SK-N-SH treated with all-trans-retinoic acid at 6 μM for 48 hours (cell line): ENCODE results near the gene ANAPC5.
"Not testable (repeated sequence)": the region's sequence is repeated elsewhere in the genome, so short reads cannot be mapped to it uniquely, and the experiment has no call there.

ENCODE experiments used
- ATAC-seq: fragments of 200-7000 bp; cut with Tn5 transposase; 3 replicates; pipeline ENCODE4 v1.9.1; 2020; ENCODE audit warnings: mild to moderate bottlenecking, moderate library complexity
- ARNTL ChIP-seq: fragments of 450-650 bp; formaldehyde crosslinking; IDR thresholded peaks from 2 replicates; pipeline ENCODE4 v1.5.0; 2020; ENCODE audit warnings: low read depth, mild to moderate bottlenecking, moderate library complexity, borderline replicate concordance
- BACH2 ChIP-seq: fragments of 250-450 bp; sonication (Bioruptor Pico); IDR thresholded peaks from 2 replicates; pipeline ENCODE4 v1.9.0; 2021; ENCODE audit warnings: mild to moderate bottlenecking, borderline replicate concordance
- CSDC2 ChIP-seq: fragments of 250-450 bp; sonication (Bioruptor Pico); IDR thresholded peaks from 2 replicates; pipeline ENCODE4 v1.5.0; 2020; ENCODE audit warnings: mild to moderate bottlenecking, moderate library complexity
- CSRNP3 ChIP-seq: fragments of 250-450 bp; sonication (Bioruptor Pico); IDR thresholded peaks from 2 replicates; pipeline ENCODE4 v1.5.1; 2021; ENCODE audit warnings: mild to moderate bottlenecking, moderate library complexity
- ESRRG ChIP-seq: fragments of 250-450 bp; sonication (Bioruptor Pico); IDR thresholded peaks from 2 replicates; pipeline ENCODE4 v1.6.1; 2021; ENCODE audit warnings: mild to moderate bottlenecking
- ISL1 ChIP-seq: fragments of 250-450 bp; sonication (Bioruptor Pico); IDR thresholded peaks from 2 replicates; pipeline ENCODE4 v2.1.2; 2022; ENCODE audit warnings: mild to moderate bottlenecking, moderate library complexity
- OSR1 ChIP-seq: fragments of 250-450 bp; sonication (Bioruptor Pico); IDR thresholded peaks from 2 replicates; pipeline ENCODE4 v1.8.0; 2022; ENCODE audit warnings: moderate library complexity, mild to moderate bottlenecking, inconsistent platforms
- PATZ1 ChIP-seq: fragments of 250-450 bp; sonication (Bioruptor Pico); IDR thresholded peaks from 2 replicates; pipeline ENCODE4 v1.8.0; 2020; ENCODE audit warnings: mild to moderate bottlenecking, moderate library complexity, borderline replicate concordance
- PPARA ChIP-seq: fragments of 250-450 bp; sonication (Bioruptor Pico); IDR thresholded peaks from 2 replicates; pipeline ENCODE4 v1.5.0; 2020; ENCODE audit warnings: mild to moderate bottlenecking, borderline replicate concordance
- RARB ChIP-seq: fragments of 250-450 bp; sonication (Bioruptor Pico); IDR thresholded peaks from 2 replicates; pipeline ENCODE4 v1.8.0; 2021; ENCODE audit warnings: mild to moderate bottlenecking, moderate library complexity
- SNAI2 ChIP-seq: fragments of 250-450 bp; sonication (Bioruptor Pico); IDR thresholded peaks from 2 replicates; pipeline ENCODE4 v1.5.0; 2020; ENCODE audit warnings: mild to moderate bottlenecking, moderate library complexity
- TCF4 ChIP-seq: fragments of 250-450 bp; sonication (Bioruptor Pico); IDR thresholded peaks from 2 replicates; pipeline ENCODE4 v1.8.0; 2021; ENCODE audit warnings: mild to moderate bottlenecking, moderate library complexity, borderline replicate concordance
- TOX ChIP-seq: fragments of 250-450 bp; sonication (Bioruptor Pico); IDR thresholded peaks from 2 replicates; pipeline ENCODE4 v1.8.0; 2021; ENCODE audit warnings: mild to moderate bottlenecking, moderate library complexity, borderline replicate concordance
- TSHZ2 ChIP-seq: fragments of 250-450 bp; sonication (Bioruptor Pico); IDR thresholded peaks from 2 replicates; pipeline ENCODE4 v1.5.0; 2020; ENCODE audit warnings: mild to moderate bottlenecking, moderate library complexity
- ZC3H10 ChIP-seq: fragments of 250-450 bp; sonication (Bioruptor Pico); IDR thresholded peaks from 2 replicates; pipeline ENCODE4 v1.5.1; 2021; ENCODE audit warnings: mild to moderate bottlenecking, moderate library complexity
- ZFP3 ChIP-seq: fragments of 250-450 bp; sonication (Bioruptor Pico); IDR thresholded peaks from 2 replicates; pipeline ENCODE4 v1.5.0; 2020; ENCODE audit warnings: mild to moderate bottlenecking, moderate library complexity
- ZFP30 ChIP-seq: fragments of 450-650 bp; formaldehyde crosslinking; IDR thresholded peaks from 2 replicates; pipeline ENCODE4 v1.5.0; 2022; ENCODE audit warnings: mild to moderate bottlenecking, moderate library complexity
- ZNF565 ChIP-seq: fragments of 450-650 bp; formaldehyde crosslinking; conservative IDR thresholded peaks from 2 replicates; pipeline ENCODE4 v1.5.0; 2020; ENCODE audit warnings: low read depth, mild to moderate bottlenecking, moderate library complexity
- ZNF70 ChIP-seq: fragments of 450-650 bp; formaldehyde crosslinking; IDR thresholded peaks from 2 replicates; pipeline ENCODE4 v1.5.0; 2020; ENCODE audit warnings: mild to moderate bottlenecking, moderate library complexity
- ZNF8 ChIP-seq: fragments of 450-650 bp; formaldehyde crosslinking; IDR thresholded peaks from 2 replicates; pipeline ENCODE4 v1.5.0; 2020; ENCODE audit warnings: mild to moderate bottlenecking, moderate library complexity

ANAPC5 gene

GRCh38 chr12:121283388-121283787 is 68.8 kb downstream of the ANAPC5 start:
- no peak for ATAC-seq
- TF ChIP-seq ISL1 (CRISPR knock-in tag) (no peak), SNAI2 (no peak), ZFP3 (no peak), TCF4 (CRISPR knock-in tag) (no peak), PPARA (CRISPR knock-in tag) (no peak), OSR1 (CRISPR knock-in tag) (no peak), ZFP30 (no peak), ZNF8 (CRISPR knock-in tag) (no peak), CSDC2 (CRISPR knock-in tag) (no peak), RARB (CRISPR knock-in tag) (no peak), BACH2 (no peak), TSHZ2 (CRISPR knock-in tag) (no peak), ZC3H10 (CRISPR knock-in tag) (no peak), PATZ1 (CRISPR knock-in tag) (no peak), TOX (no peak), ARNTL (CRISPR knock-in tag) (no peak), CSRNP3 (CRISPR knock-in tag) (no peak)

- not testable (repeated sequence) for ATAC-seq
Measured at GRCh38 chr12:121282910-121283309, 69.3 kb downstream of the ANAPC5 start.

GRCh38 chr12:121282072-121282742 is 70.0 kb downstream of the ANAPC5 start:
- TF ChIP-seq ZNF565 (CRISPR knock-in tag) (no peak), TOX (no peak), SNAI2 (no peak), ESRRG (no peak), TSHZ2 (CRISPR knock-in tag) (no peak), CSRNP3 (CRISPR knock-in tag) (no peak), ZNF70 (CRISPR knock-in tag) (no peak)
- no peak for ATAC-seq

- ATAC-seq, result not testable (repeated sequence)
Measured at GRCh38 chr12:121281116-121281515, 71.1 kb downstream of the ANAPC5 start.

GRCh38 chr12:121280531-121280930 is 71.7 kb downstream of the ANAPC5 start:
- not testable (repeated sequence) for ATAC-seq
